ENCODE data around the gene TLCD5.

Gene TLCD5

DNA sequence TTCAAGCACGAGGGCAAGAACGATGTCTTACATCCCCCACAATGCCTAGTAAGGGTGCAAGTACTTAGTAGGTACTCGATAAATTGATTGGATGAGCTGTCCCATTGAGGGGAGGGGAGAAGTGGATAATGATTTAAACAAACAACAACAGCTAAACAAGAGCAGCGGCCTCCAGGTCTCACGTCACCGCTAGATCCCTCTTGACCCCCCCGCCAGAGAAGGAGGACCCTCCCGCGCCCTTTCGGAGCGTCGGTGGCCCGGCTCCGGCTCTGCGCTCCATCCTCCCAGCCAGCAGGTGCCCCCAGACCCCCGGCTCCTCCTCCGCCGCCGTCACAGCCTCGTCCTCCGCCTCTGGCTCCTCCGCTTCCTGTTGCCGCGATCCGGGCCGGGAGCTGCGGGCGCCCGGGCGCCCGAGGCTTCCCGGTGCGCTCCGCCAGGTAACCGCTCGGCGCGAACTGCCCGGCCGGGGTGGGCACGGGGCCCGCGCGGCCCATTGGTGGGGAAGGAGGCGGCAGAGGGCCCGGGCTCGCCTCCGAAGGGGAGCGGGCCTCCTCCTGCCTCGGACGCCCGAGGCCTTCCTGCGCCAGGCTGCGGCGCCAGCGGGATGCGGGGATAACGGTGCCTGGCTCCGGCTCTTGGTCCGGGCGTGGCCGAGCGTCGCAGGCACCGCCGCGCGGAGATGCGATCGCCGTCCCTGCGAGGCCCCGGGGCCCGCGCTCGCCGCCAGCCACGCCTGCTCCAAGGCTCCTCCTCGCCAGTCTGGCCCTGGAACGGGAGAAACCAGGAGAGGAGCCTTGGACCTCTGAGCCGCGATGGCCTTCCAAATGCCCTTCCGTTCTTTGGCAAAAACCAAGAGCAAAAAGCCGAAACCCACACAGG, at the start of gene TLCD5:
TLCD5 (plus strand) TSS at position 368 of the 879 bp plus-strand sequence. CDS start 2,143 bp downstream, outside the sequence.
- TF ChIP-seq, protein P1, sequence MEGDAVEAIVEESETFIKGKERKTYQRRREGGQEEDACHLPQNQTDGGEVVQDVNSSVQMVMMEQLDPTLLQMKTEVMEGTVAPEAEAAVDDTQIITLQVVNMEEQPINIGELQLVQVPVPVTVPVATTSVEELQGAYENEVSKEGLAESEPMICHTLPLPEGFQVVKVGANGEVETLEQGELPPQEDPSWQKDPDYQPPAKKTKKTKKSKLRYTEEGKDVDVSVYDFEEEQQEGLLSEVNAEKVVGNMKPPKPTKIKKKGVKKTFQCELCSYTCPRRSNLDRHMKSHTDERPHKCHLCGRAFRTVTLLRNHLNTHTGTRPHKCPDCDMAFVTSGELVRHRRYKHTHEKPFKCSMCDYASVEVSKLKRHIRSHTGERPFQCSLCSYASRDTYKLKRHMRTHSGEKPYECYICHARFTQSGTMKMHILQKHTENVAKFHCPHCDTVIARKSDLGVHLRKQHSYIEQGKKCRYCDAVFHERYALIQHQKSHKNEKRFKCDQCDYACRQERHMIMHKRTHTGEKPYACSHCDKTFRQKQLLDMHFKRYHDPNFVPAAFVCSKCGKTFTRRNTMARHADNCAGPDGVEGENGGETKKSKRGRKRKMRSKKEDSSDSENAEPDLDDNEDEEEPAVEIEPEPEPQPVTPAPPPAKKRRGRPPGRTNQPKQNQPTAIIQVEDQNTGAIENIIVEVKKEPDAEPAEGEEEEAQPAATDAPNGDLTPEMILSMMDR (conservative IDR thresholded peaks at IDR 0.05; ENCODE audit: low read depth, low read length), result peak; percentile 31
- peak within 1 kb of the TSS; percentile 75 for H3K4me3 ChIP-seq (ENCODE audit: low read depth, low read length)
- DNase-seq (ENCODE audit: low read depth), result peak; percentile 76

DNA sequence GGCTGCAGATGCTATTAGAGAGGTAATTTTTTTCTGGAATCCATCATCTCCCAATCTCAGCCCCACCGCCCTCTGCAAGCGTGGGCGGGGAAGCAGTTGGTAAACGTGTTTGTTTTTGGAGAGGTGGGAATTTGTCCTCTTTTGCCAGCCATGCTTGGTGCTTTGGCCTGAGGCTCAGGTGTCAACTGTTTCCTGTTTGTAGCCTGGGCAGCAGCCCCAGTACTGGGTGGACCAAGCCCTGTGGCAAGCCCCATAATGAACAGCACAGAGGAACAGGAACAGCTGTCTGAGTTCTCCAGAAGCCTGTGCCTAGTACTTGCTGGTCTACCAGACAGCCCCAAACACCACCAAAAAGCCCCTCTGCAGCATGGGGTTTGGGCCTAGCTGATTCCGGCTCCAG, 45.6 kb upstream of the TLCD5 start:
- TF ChIP-seq, protein P1 (conservative IDR thresholded peaks at IDR 0.05; ENCODE audit: low read depth, low read length), result no peak
- no peak overlapping the region for H3K4me3 ChIP-seq (ENCODE audit: low read depth, low read length)
- no peak for DNase-seq (ENCODE audit: low read depth)

DNA sequence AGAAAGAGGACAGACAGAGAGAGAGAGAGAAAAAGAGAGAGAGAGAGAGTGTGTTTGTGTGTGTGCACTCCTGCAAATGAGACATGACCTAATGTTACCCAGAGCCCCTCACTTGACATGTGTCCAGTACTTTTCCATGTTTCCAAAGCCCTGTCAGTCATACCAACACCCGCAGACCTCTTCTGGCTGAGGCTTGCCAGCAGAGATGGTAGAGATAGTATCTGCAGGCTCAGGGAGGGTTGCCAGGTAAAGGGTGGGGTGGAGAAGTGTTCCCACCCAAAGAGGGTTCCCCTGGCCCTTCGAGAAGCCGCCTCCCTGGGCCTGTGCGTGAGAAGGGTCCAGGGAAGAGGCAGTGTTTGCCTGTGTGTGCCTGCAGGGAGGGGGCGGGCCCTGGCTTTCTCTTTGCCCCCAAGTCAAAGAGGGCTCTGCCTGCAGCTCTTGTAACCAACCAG, 44.5 kb upstream of the TLCD5 start:
- no peak overlapping the region for H3K4me3 ChIP-seq (ENCODE audit: low read depth, low read length)
- TF ChIP-seq, protein P1 (conservative IDR thresholded peaks at IDR 0.05; ENCODE audit: low read depth, low read length), result no peak
- DNase-seq (ENCODE audit: low read depth), result no peak

DNA sequence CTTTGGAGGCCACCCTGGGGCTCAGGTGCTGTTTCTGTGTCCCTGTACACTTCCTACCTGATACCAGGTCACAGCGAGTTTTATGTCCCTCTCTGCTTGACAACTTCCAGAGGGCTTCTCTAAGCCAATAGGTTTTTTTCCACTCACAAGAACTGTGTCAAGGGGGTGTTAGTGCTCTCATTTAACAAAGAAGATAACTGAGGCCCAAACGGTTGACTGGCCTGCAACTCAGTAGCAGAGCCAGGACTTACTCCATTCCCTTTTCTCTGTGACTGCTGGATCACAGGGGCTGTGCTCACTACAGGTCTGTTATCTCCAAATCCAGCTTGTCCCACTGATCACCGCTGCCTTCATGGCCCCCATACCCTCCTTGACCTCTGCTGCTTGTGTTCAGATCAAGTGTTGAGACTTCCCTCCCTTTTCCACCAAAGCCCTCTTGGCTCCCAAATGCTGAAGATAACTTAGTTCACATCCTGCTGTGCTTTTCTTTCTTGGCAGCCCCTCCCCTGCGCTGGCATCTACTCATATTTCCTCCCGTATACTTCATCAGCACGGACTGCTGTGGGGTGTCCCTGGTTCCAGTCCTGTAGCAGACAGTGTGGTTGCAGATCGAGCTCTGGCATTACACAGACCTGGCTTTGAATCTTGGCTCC, 43.8 kb upstream of the TLCD5 start:
- H3K4me3 ChIP-seq (ENCODE audit: low read depth, low read length), result no peak overlapping the region
- TF ChIP-seq, protein P1 (conservative IDR thresholded peaks at IDR 0.05; ENCODE audit: low read depth, low read length), result no peak
- DNase-seq (ENCODE audit: low read depth), result no peak

DNA sequence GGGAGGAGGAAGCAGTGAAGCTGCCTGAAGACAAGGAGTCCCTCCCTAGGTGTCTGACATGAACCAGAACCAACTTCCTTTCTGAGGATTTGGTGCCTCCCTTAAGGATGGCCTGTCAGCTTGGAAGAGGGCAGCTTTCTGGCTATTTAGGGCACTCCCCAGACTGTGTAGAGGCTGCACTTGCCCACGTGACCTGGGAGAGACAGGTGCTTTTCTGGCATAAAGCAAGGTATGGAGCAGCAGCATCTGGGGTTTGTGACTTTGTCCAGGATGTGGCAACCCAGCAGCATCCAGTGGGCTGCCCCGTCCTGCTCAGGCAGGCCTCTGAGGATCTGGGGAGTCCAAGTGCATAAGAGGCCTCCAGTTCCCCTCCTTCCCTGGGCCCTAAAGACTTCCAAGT, 42.0 kb upstream of the TLCD5 start:
- TF ChIP-seq, protein P1 (conservative IDR thresholded peaks at IDR 0.05; ENCODE audit: low read depth, low read length), result no peak
- DNase-seq (ENCODE audit: low read depth), result no peak
- no peak overlapping the region for H3K4me3 ChIP-seq (ENCODE audit: low read depth, low read length)

DNA sequence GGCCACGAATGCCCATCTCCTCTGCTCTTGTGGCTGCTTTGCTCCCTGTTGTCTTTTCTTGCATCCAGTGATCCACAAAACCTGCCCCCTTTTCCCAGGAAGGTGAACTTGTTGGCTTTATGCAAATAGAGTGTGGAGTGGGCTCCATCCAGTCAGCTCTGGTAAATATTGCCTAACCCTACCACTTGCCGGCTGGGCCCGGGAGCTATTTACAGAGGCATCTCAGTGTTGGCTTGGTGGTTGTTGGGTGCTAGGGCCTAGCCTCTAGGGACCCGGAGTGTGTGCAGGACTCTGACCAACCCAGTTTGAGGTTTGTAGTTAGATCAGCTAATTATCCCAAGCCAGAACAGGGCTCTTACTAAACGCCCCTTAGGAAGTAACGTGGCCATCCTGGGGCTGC, 40.8 kb upstream of the TLCD5 start:
- TF ChIP-seq, protein P1 (conservative IDR thresholded peaks at IDR 0.05; ENCODE audit: low read depth, low read length), result no peak
- no peak for DNase-seq (ENCODE audit: low read depth)

More for the DNA sequence above, 40.8 kb upstream of the TLCD5 start:
- H3K4me3 ChIP-seq (ENCODE audit: low read depth, low read length), result no peak overlapping the region

Measured in choroid plexus epithelial cell (primary cell).